HG03378 (cell line): ENCODE data around the gene VAV1.
A peak's percentile ranks its signal among the peaks of the same experiment; 100 is the strongest.
"Not testable (repeated sequence)": the region's sequence is repeated elsewhere in the genome, so short reads cannot be mapped to it uniquely, and the experiment has no call there.

Experiments used
- ATAC-seq: cut with Tn5 transposase; IDR thresholded peaks from one replicate; pipeline ENCODE4 v1.9.1; 2021; ENCODE audit warnings: mild to moderate bottlenecking, moderate library complexity; ENCODE audit not compliant: unreplicated experiment

VAV1 gene

GRCh38 chr19:6779206-6779605 lies 6.7 kb downstream of the VAV1 start:
- no peak for ATAC-seq

GRCh38 chr19:6787393-6787792 lies 14.9 kb downstream of the VAV1 start:
- no peak for ATAC-seq

GRCh38 chr19:6788896-6789295 lies 16.4 kb downstream of the VAV1 start:
- no peak for ATAC-seq

GRCh38 chr19:6790194-6791128 lies 18.0 kb downstream of the VAV1 start:
- no peak for ATAC-seq

GRCh38 chr19:6791237-6791636 lies 18.7 kb downstream of the VAV1 start:
- ATAC-seq, result no peak

- ATAC-seq, result no peak
These were observed 20.9 kb downstream of the VAV1 start for GRCh38 chr19:6793411-6793810.

GRCh38 chr19:6793973-6794372 lies 21.5 kb downstream of the VAV1 start:
- no peak for ATAC-seq

- no peak for ATAC-seq
These were observed 22.4 kb downstream of the VAV1 start for GRCh38 chr19:6794686-6795431.

- ATAC-seq, result no peak
These were observed 23.8 kb downstream of the VAV1 start for GRCh38 chr19:6796278-6796677.

GRCh38 chr19:6797646-6798045 lies 25.1 kb downstream of the VAV1 start:
- ATAC-seq, result no peak

- ATAC-seq, result not testable (repeated sequence)
These were observed 27.8 kb downstream of the VAV1 start for GRCh38 chr19:6800160-6800790.

- ATAC-seq, result peak; percentile 18
These were observed 28.5 kb downstream of the VAV1 start for GRCh38 chr19:6800991-6801484.

GRCh38 chr19:6801485-6802086 lies 29.1 kb downstream of the VAV1 start:
- ATAC-seq, result peak; percentile 40

- peak; percentile 45 for ATAC-seq
These were observed 30.0 kb downstream of the VAV1 start for GRCh38 chr19:6802336-6803035.

GRCh38 chr19:6803036-6803404 lies 30.5 kb downstream of the VAV1 start:
- ATAC-seq, result peak; percentile 8

GRCh38 chr19:6806488-6806887 lies 34.0 kb downstream of the VAV1 start:
- no peak for ATAC-seq

- ATAC-seq, result no peak
These were observed 34.8 kb downstream of the VAV1 start for GRCh38 chr19:6807291-6807690.

- ATAC-seq, result no peak
These were observed 36.0 kb downstream of the VAV1 start for GRCh38 chr19:6808494-6808893.

GRCh38 chr19:6809262-6809661 lies 36.8 kb downstream of the VAV1 start:
- ATAC-seq, result no peak

GRCh38 chr19:6811378-6811777 lies 38.9 kb downstream of the VAV1 start:
- no peak for ATAC-seq
